ENCODE data around the gene ZFP28.

DNA sequence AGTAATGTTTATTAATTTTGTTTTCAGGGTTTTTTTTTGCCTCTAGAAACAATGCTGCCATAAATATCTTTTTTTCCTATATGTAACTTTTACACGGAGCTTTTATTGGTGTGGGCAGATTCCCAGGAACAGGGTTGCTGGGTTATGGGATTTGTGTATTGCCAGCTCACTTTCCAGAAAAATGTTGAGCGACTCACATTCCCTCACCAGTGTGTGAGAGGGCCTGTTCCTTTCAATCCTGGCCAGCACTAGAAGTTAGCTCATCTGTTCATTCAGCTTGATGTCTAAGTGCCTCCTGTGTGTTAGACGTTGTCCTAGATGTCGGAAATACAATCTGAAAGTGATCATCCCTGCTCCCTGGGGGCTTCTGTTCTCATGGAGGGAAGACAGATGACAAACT is 58.9 kb downstream of the ZFP28 start:
- TF ChIP-seq, protein P1, sequence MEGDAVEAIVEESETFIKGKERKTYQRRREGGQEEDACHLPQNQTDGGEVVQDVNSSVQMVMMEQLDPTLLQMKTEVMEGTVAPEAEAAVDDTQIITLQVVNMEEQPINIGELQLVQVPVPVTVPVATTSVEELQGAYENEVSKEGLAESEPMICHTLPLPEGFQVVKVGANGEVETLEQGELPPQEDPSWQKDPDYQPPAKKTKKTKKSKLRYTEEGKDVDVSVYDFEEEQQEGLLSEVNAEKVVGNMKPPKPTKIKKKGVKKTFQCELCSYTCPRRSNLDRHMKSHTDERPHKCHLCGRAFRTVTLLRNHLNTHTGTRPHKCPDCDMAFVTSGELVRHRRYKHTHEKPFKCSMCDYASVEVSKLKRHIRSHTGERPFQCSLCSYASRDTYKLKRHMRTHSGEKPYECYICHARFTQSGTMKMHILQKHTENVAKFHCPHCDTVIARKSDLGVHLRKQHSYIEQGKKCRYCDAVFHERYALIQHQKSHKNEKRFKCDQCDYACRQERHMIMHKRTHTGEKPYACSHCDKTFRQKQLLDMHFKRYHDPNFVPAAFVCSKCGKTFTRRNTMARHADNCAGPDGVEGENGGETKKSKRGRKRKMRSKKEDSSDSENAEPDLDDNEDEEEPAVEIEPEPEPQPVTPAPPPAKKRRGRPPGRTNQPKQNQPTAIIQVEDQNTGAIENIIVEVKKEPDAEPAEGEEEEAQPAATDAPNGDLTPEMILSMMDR (IDR thresholded peaks at IDR 0.05): no peak
- TF ChIP-seq POLR2A (IDR thresholded peaks at IDR 0.05): no peak
